MCF 10A (cell line): Measurements from ENCODE around the gene IL1RL2. TPM values are rescaled to one million over a fixed set of nuclear protein-coding genes. Genes with fewer than 3 reads are reported as not detected.

Experiments
- Bru-seq: library from RNA; stranded (reverse); fragments of 400-500 nt; gene quantifications from one replicate; lab custom pipeline; 2021; lab: Mats Ljungman, UMichigan
- BruChase-seq, 2 experiments: library from RNA; stranded (reverse); fragments of 400-500 nt; gene quantifications; one replicate each; lab custom pipeline; 2021; lab: Mats Ljungman, UMichigan
- BruUV-seq: library from RNA; stranded (reverse); fragments of 400-500 nt; replicated peaks from 2 replicates; lab custom pipeline; 2021; lab: Mats Ljungman, UMichigan
- CTCF ChIA-PET: fragments of 300-600 bp; sonication (Branson Sonifier 250); formaldehyde crosslinking; extraction: SDS; loops from one replicate; lab custom pipeline; 2021; ENCODE audit warnings: antibody characterized with exemption, inconsistent platforms; lab: Yijun Ruan, JAX
- POLR2A ChIA-PET: fragments of 300-600, 350-650 bp; sonication (Branson Sonifier 250); formaldehyde crosslinking; extraction: SDS; loops from one replicate; lab custom pipeline; 2020; ENCODE audit warnings: antibody characterized with exemption, inconsistent platforms; lab: Yijun Ruan, JAX
- DNase-seq: peaks from one replicate; pipeline ENCODE4 v3.0.0-alpha.2; 2018; ENCODE audit not compliant: unreplicated experiment
- H3K27ac Mint-ChIP-seq: one replicate; pipeline ENCODE4 v1.8.0; 2022; ENCODE audit warnings: mild to moderate bottlenecking, low read depth, mixed read lengths; ENCODE audit not compliant: unreplicated experiment
- H3K27me3 Mint-ChIP-seq: one replicate; pipeline ENCODE4 v1.8.0; 2022; ENCODE audit warnings: mixed read lengths; ENCODE audit not compliant: insufficient read depth, unreplicated experiment
- H3K36me3 Mint-ChIP-seq: one replicate; pipeline ENCODE4 v1.8.0; 2022; ENCODE audit warnings: mild to moderate bottlenecking, moderate library complexity, mixed read lengths; ENCODE audit not compliant: insufficient read depth, unreplicated experiment
- H3K4me1 Mint-ChIP-seq: one replicate; pipeline ENCODE4 v1.8.0; 2022; ENCODE audit warnings: mixed read lengths; ENCODE audit not compliant: insufficient read depth, unreplicated experiment
- H3K4me3 Mint-ChIP-seq: one replicate; pipeline ENCODE4 v1.8.0; 2022; ENCODE audit warnings: mild to moderate bottlenecking, moderate library complexity, mixed read lengths; ENCODE audit not compliant: unreplicated experiment
- H3K9me3 Mint-ChIP-seq: one replicate; pipeline ENCODE4 v1.8.0; 2022; ENCODE audit warnings: mixed read lengths; ENCODE audit not compliant: unreplicated experiment
- intact Hi-C: fragments of 100-400 bp; cut with micrococcal nuclease; formaldehyde crosslinking; loops from 2 replicates; pipeline ENCODE4 v1.14.1; 2022
- long read RNA-seq: library from polyadenylated mRNA; stranded (forward); transcript quantifications from one replicate; pipeline ENCODE4 v2.0.0, GENCODE V29; 2022
- total RNA-seq: library from RNA; stranded (reverse); gene quantifications from 2 replicates; pipeline ENCODE4 v1.2.3, GENCODE V29; 2022
- TF ChIP-seq, protein P1 (sequence below): fragments of 200-600 bp; IDR thresholded peaks from one replicate; pipeline ENCODE4 v1.8.0; 2022; ENCODE audit warnings: antibody characterized with exemption, mild to moderate bottlenecking; ENCODE audit not compliant: unreplicated experiment

Gene IL1RL2
- not detected in 2 replicates for total RNA-seq
- Bru-seq, nascent RNA: percentile 11 among the genes with signal in this experiment
- percentile 18 among the genes with signal in this experiment for BruChase-seq, experiment 1, labeled RNA remaining after a 6-hour chase
- percentile 11 among the genes with signal in this experiment for BruChase-seq, experiment 2, labeled RNA remaining after a 2-hour chase
- long read RNA-seq: 0 reads

GRCh38 chr2:102186791-102187495 lies at the start of gene IL1RL2:
Gene IL1RL2 (plus strand): TSS chr2:102187023. CDS start chr2:102187868, 845 bp downstream.
- intact Hi-C loops: loop anchor here (5.0 kb wide), 1 partner anchor 260 kb away; no protein-coding TSS in a partner anchor
- Mint-ChIP-seq H3K27me3 (no peaks in the 10 kb centered on the region), H3K27ac (no peak within 1 kb of the TSS), H3K4me1 (no peaks in the 10 kb centered on the region), H3K36me3 (no peaks in the 10 kb centered on the region), H3K4me3 (no peak within 1 kb of the TSS), H3K9me3 (no peaks in the 10 kb centered on the region)
- DNase-seq: no peak
- no TSS peak for BruUV-seq
- CTCF ChIA-PET: interaction anchor here (0.6 to 5.3 kb wide), 4 partner anchors 54 to 476 kb away, joined by 4 to 29 read pairs (median 6); no protein-coding TSS in a partner anchor
- TF ChIP-seq, protein P1, sequence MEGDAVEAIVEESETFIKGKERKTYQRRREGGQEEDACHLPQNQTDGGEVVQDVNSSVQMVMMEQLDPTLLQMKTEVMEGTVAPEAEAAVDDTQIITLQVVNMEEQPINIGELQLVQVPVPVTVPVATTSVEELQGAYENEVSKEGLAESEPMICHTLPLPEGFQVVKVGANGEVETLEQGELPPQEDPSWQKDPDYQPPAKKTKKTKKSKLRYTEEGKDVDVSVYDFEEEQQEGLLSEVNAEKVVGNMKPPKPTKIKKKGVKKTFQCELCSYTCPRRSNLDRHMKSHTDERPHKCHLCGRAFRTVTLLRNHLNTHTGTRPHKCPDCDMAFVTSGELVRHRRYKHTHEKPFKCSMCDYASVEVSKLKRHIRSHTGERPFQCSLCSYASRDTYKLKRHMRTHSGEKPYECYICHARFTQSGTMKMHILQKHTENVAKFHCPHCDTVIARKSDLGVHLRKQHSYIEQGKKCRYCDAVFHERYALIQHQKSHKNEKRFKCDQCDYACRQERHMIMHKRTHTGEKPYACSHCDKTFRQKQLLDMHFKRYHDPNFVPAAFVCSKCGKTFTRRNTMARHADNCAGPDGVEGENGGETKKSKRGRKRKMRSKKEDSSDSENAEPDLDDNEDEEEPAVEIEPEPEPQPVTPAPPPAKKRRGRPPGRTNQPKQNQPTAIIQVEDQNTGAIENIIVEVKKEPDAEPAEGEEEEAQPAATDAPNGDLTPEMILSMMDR: no peak
- POLR2A ChIA-PET: no interaction called here

- TF ChIP-seq, protein P1: no peak
- DNase-seq: no peak
- Mint-ChIP-seq H3K27me3 (no peaks in the 10 kb centered on the region), H3K4me1 (no peaks in the 10 kb centered on the region), H3K27ac (no peak overlapping the region), H3K4me3 (no peak overlapping the region), H3K36me3 (no peaks in the 10 kb centered on the region), H3K9me3 (no peaks in the 10 kb centered on the region)
- no TSS peak for BruUV-seq
- CTCF ChIA-PET: interaction anchor here (1.1 to 1.3 kb wide), 2 partner anchors 46 to 117 kb away, joined by 4 read pairs; no protein-coding TSS in a partner anchor
- POLR2A ChIA-PET: interaction anchor here (1.8 kb wide), 1 partner anchor 9 kb away, joined by 6 read pairs; no protein-coding TSS in a partner anchor
- intact Hi-C loops: no loop called here
Observed at GRCh38 chr2:102137138-102137537, 49.7 kb upstream of the IL1RL2 start.

- intact Hi-C loops: no loop called here
- no peaks in the 10 kb centered on the region for H3K4me1 Mint-ChIP-seq
- no peak for DNase-seq
- H3K27ac Mint-ChIP-seq: peak overlapping the region; percentile 37
- no TSS peak for BruUV-seq
- no peak overlapping the region for H3K4me3 Mint-ChIP-seq
- TF ChIP-seq, protein P1: no peak
- CTCF ChIA-PET: interaction anchor here (1.5 kb wide), 1 partner anchor 118 kb away, joined by 5 read pairs; no protein-coding TSS in a partner anchor
- POLR2A ChIA-PET: no interaction called here
- no peaks in the 10 kb centered on the region for H3K9me3 Mint-ChIP-seq
- H3K27me3 Mint-ChIP-seq: no peaks in the 10 kb centered on the region
- H3K36me3 Mint-ChIP-seq: no peaks in the 10 kb centered on the region
Observed at GRCh38 chr2:102138331-102138730, 48.5 kb upstream of the IL1RL2 start.

DNA sequence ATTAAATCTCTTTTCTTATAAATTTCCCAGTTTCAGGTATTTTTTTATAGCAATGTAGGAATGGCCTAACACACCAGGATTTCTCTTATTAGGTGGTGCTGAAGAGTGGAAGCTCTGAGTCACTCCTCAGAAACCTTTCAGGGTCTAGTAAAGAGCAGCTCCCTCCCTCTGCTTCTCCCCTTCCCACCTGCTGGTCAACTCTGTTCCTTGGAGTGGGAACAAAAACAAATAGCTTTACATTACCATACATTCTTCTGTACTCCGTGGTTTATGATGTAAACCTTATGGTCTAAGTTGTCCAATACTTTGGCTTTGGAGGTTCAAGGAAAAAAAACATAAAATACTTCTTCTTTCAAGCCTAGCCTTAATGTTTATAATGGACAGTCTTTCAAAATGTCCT lies 47.0 kb upstream of the IL1RL2 start:
- Mint-ChIP-seq H3K4me1 (no peaks in the 10 kb centered on the region), H3K27me3 (no peaks in the 10 kb centered on the region), H3K9me3 (no peaks in the 10 kb centered on the region), H3K27ac (no peak overlapping the region), H3K36me3 (peaks cover 4% of the 10 kb centered on the region), H3K4me3 (no peak overlapping the region)
- DNase-seq: no peak
- POLR2A ChIA-PET: interaction anchor here (0.7 to 1.2 kb wide), 2 partner anchors 13 to 78 kb away, joined by 3 to 4 read pairs; no protein-coding TSS in a partner anchor
- CTCF ChIA-PET: interaction anchor here (0.7 to 1.5 kb wide), 4 partner anchors 76 to 1494 kb away, joined by 3 to 5 read pairs (median 4); no protein-coding TSS in a partner anchor
- TF ChIP-seq, protein P1: no peak
- no TSS peak for BruUV-seq
- intact Hi-C loops: no loop called here
